Measurements from ENCODE around the gene ZBTB12. TPM values are rescaled to one million over a fixed set of nuclear protein-coding genes. Genes with fewer than 3 reads are reported as not detected.

The ZBTB12 gene
- total RNA-seq, 4 donors from 2014 or later = 0.49 to 2.6 (median 1.5) TPM

DNA sequence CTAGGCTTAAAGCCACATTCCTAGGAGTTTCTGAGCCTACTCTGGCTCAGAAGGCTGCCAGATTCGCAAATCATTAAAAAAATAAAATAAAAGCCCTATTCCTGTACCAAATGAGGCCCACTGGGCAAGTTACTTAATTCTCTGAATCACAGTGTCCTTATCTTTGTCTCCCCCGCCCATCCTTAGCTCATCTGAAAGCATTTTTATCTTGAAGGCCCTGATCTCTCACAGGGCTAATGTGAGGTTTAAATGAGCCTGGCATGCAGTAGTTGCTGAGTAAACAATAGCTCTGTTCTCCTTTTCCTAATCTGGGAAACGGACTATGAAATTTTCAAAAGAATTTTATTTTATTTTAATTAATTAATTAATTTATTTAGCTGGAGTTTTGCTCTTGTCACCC, 2.1 kb upstream of the ZBTB12 start:
- H3K36me3 ChIP-seq = no peaks in the 10 kb centered on the region
- TF ChIP-seq, protein P1, sequence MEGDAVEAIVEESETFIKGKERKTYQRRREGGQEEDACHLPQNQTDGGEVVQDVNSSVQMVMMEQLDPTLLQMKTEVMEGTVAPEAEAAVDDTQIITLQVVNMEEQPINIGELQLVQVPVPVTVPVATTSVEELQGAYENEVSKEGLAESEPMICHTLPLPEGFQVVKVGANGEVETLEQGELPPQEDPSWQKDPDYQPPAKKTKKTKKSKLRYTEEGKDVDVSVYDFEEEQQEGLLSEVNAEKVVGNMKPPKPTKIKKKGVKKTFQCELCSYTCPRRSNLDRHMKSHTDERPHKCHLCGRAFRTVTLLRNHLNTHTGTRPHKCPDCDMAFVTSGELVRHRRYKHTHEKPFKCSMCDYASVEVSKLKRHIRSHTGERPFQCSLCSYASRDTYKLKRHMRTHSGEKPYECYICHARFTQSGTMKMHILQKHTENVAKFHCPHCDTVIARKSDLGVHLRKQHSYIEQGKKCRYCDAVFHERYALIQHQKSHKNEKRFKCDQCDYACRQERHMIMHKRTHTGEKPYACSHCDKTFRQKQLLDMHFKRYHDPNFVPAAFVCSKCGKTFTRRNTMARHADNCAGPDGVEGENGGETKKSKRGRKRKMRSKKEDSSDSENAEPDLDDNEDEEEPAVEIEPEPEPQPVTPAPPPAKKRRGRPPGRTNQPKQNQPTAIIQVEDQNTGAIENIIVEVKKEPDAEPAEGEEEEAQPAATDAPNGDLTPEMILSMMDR (IDR thresholded peaks at IDR 0.05) = no peak
- TF ChIP-seq POLR2AphosphoS5 (IDR thresholded peaks at IDR 0.05) = no peak
- no peak for TF ChIP-seq POLR2A (IDR thresholded peaks at IDR 0.05)
- TF ChIP-seq EP300 (IDR thresholded peaks at IDR 0.05) = no peak
- 89% methylated on average over 3 of the region's 3 CpGs for WGBS
- H3K27me3 ChIP-seq = no peaks in the 10 kb centered on the region
- H3K9me3 ChIP-seq = no peaks in the 10 kb centered on the region
- no peak for DNase-seq (ENCODE audit: low spot score in 2 of 2)
- no peak overlapping the region for H3K27ac ChIP-seq
- no peak overlapping the region for H3K4me3 ChIP-seq
- H3K4me1 ChIP-seq = peaks cover 32% of the 10 kb centered on the region

DNA sequence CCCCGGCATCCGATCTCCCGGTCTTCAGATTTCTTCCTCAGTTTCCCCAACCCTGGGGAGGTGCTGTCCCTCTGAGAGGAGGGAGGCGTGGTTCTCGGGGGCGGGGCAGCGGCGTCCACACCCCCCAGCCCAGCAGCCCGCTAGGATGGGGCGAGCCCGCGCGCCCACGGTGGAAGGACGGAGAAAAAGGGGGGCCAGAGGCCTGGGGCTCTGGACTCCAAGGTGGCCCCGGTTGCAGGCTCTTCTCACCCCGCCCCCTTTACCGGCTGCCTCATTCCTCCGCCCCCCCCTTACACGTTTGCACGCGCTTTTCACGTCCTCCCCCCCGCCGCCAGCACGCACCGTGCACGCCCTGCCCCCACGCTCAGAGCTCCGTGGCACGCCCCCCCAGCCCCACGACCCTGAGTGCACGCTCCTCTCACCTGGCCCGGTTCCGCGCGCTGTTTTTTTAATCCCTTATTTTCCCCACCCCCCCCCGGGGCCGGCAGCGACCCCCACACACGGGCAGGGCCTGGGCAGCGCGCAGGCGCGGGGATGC, 402 bp downstream of the ZBTB12 start:
- Histone ChIP-seq H3K4me1 (peaks cover 45% of the 10 kb centered on the region), H3K9me3 (no peaks in the 10 kb centered on the region), H3K27me3 (no peaks in the 10 kb centered on the region), H3K4me3 (peak overlapping the region; percentile 69), H3K27ac (peak overlapping the region; percentile 85), H3K36me3 (no peaks in the 10 kb centered on the region)
- TF ChIP-seq POLR2AphosphoS5 (IDR thresholded peaks at IDR 0.05) = no peak
- no peak for TF ChIP-seq POLR2A (IDR thresholded peaks at IDR 0.05)
- TF ChIP-seq, protein P1 (IDR thresholded peaks at IDR 0.05) = no peak
- TF ChIP-seq EP300 (IDR thresholded peaks at IDR 0.05) = no peak
- peak in 1 of 2 donors; percentile 84 for DNase-seq (ENCODE audit: low spot score in 2 of 2)
- under 1% methylated on average over 28 of the region's 45 CpGs for WGBS

DNA sequence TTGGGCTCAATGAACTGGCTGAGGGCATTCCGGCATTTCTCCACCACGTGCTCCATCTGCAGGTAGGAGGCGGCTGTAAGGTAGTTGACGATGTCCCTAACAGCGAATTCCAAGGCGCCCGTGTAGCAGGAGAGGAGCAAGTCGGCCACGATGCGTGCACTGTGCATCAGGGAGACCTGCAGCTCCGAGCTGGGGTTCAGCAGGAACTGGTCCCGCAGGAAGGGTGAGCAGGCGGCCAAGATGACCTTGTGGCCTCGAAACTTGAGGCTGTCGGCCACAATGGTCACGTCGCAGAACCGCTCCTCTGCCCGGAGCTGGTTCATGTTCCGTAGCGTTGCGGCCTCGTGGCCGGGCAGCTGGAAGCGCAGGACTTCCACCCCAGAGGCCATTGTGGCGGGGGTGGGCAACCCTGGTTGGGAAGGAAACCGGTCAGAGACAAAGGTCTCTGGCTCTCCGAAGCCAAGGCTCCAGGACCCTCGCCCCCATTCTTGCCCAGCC, 920 bp downstream of the ZBTB12 start:
- no peak for DNase-seq (ENCODE audit: low spot score in 2 of 2)
- peak overlapping the region; percentile 85 for H3K27ac ChIP-seq
- 20% methylated on average over 1 of the region's 29 CpGs for WGBS

DNA sequence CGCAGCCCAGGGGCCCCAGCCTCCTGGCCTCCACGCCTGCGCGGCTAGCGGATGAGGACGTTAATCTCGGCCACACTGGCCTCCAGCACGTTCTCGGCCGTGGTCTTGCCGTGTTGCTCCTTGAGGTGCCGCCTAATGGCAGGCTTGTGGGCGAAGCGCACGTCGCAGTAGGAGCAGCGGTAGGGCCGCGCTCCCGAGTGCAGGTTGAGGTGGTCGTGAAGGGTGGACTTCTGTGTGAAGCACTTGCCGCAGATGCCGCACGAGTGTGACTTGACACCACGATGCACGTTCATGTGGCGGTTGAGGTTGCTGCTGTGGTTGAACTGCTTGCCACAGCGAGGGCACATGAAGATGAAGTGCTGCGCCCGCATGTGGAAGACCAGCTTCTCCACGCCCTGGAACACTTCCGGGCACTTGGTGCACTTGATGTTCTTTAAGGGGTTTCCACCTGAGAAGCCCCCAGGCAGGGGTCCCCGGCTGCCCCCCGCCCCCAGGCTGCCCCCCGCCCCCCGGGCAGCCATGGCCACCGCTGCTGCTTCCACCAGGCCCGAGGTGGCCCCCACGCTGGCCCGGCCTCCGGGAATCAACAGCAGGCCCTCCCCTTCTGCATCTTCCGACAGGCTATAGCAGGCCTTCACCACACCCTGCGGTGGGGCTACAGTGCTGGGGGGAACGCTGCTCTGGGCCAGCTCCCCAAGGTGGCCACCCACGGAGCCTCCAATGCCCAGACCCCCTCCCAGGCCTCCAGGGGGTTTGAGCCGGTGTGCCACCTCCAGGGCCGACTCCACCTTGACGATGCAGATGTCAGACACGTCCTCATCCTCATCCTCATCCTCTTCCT, 1.8 kb downstream of the ZBTB12 start:
- 85% methylated on average over 37 of the region's 49 CpGs for WGBS
- peaks cover 3% of the 10 kb centered on the region for H3K36me3 ChIP-seq
- no peak for DNase-seq (ENCODE audit: low spot score in 2 of 2)
- H3K9me3 ChIP-seq = no peaks in the 10 kb centered on the region
- H3K27me3 ChIP-seq = no peaks in the 10 kb centered on the region
- peaks cover 48% of the 10 kb centered on the region for H3K4me1 ChIP-seq
- no peak overlapping the region for H3K4me3 ChIP-seq
- no peak overlapping the region for H3K27ac ChIP-seq
- no peak for TF ChIP-seq POLR2AphosphoS5 (IDR thresholded peaks at IDR 0.05)
- no peak for TF ChIP-seq POLR2A (IDR thresholded peaks at IDR 0.05)
- TF ChIP-seq EP300 (IDR thresholded peaks at IDR 0.05) = no peak
- TF ChIP-seq, protein P1 (IDR thresholded peaks at IDR 0.05) = no peak

More for the DNA sequence above, 920 bp downstream of the ZBTB12 start:
- no peaks in the 10 kb centered on the region for H3K9me3 ChIP-seq
- H3K36me3 ChIP-seq = no peaks in the 10 kb centered on the region
- TF ChIP-seq EP300 (IDR thresholded peaks at IDR 0.05) (no peak), POLR2A (IDR thresholded peaks at IDR 0.05) (no peak), POLR2AphosphoS5 (IDR thresholded peaks at IDR 0.05) (no peak)
- TF ChIP-seq, protein P1 (IDR thresholded peaks at IDR 0.05) = no peak
- peak overlapping the region; percentile 69 for H3K4me3 ChIP-seq
- peaks cover 48% of the 10 kb centered on the region for H3K4me1 ChIP-seq
- H3K27me3 ChIP-seq = no peaks in the 10 kb centered on the region

DNA sequence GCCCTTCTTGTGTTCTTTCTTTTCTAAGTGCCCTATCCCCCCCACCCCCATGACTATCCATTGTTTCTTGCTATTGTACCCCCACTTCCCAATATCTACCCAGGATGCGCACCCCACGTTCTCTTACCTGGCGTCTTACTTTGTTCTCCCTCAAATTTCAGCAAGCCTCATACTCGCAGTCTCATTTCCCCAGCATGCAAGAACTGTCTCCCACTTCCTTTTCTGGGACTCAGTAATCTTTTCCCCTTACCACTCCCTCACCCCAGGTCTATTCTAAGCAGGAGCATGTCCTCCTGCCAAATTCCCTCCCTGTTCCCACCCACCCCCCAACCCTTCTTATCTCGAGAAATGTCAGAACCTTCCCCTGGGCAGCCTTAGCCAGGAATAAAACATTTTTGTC, 2.7 kb downstream of the ZBTB12 start:
- H3K36me3 ChIP-seq = peaks cover 12% of the 10 kb centered on the region
- TF ChIP-seq EP300 (IDR thresholded peaks at IDR 0.05) = no peak
- no peak for TF ChIP-seq POLR2A (IDR thresholded peaks at IDR 0.05)
- TF ChIP-seq, protein P1 (IDR thresholded peaks at IDR 0.05) = no peak
- TF ChIP-seq POLR2AphosphoS5 (IDR thresholded peaks at IDR 0.05) = no peak
- H3K4me3 ChIP-seq = no peak overlapping the region
- no peak overlapping the region for H3K27ac ChIP-seq
- peaks cover 48% of the 10 kb centered on the region for H3K4me1 ChIP-seq
- no peak for DNase-seq (ENCODE audit: low spot score in 2 of 2)
- WGBS = 74% methylated on average over 5 of the region's 5 CpGs
- H3K9me3 ChIP-seq = no peaks in the 10 kb centered on the region
- no peaks in the 10 kb centered on the region for H3K27me3 ChIP-seq
